Measurements from ENCODE around the gene TAF6.
"Not testable (repeated sequence)": the region's sequence is repeated elsewhere in the genome, so short reads cannot be mapped to it uniquely, and the experiment has no call there.

TAF6 gene

GRCh38 chr7:100152404-100152803 is 33.2 kb upstream of the TAF6 start:
- peak; percentile 57 for DNase-seq

GRCh38 chr7:100148559-100149328 is 29.6 kb upstream of the TAF6 start, which contains the start of gene LAMTOR4:
Gene LAMTOR4 (plus strand): TSS chr7:100148918. CDS start chr7:100148973, 55 bp downstream.
- DNase-seq: peak; percentile 100

GRCh38 chr7:100148225-100148558 is 29.0 kb upstream of the TAF6 start:
- no peak for DNase-seq

GRCh38 chr7:100147278-100147677 is 28.1 kb upstream of the TAF6 start:
- no peak for DNase-seq

GRCh38 chr7:100146350-100146749 is 27.2 kb upstream of the TAF6 start:
- peak; percentile 68 for DNase-seq

- DNase-seq: no peak
Observed at GRCh38 chr7:100142461-100142860, 23.3 kb upstream of the TAF6 start.

- peak; percentile 51 for DNase-seq
Observed at GRCh38 chr7:100141555-100141949, 22.4 kb upstream of the TAF6 start.

GRCh38 chr7:100137851-100138760 is 18.9 kb upstream of the TAF6 start:
- DNase-seq: no peak

GRCh38 chr7:100132697-100133151 is 13.6 kb upstream of the TAF6 start:
- peak; percentile 86 for DNase-seq

- no peak for DNase-seq
Observed at GRCh38 chr7:100132126-100132525, 13.0 kb upstream of the TAF6 start.

GRCh38 chr7:100130608-100131453 is 11.7 kb upstream of the TAF6 start:
- DNase-seq: peak; percentile 86

- not testable (repeated sequence) for DNase-seq
Observed at GRCh38 chr7:100130220-100130607, 11.1 kb upstream of the TAF6 start.

GRCh38 chr7:100128637-100128963 is 9.4 kb upstream of the TAF6 start:
- no peak for DNase-seq

- peak; percentile 72 for DNase-seq
Observed at GRCh38 chr7:100127866-100128636, 8.9 kb upstream of the TAF6 start.

- peak; percentile 97 for DNase-seq
Observed at GRCh38 chr7:100126931-100127865, 8.0 kb upstream of the TAF6 start, which contains the start of gene MBLAC1. Gene MBLAC1 (plus strand): TSS chr7:100126967. CDS start chr7:100127396, 429 bp downstream.

GRCh38 chr7:100126239-100126930 is 7.2 kb upstream of the TAF6 start:
- DNase-seq: no peak

- peak; percentile 76 for DNase-seq
Observed at GRCh38 chr7:100124301-100125230, 5.4 kb upstream of the TAF6 start.

- DNase-seq: peak; percentile 92
Observed at GRCh38 chr7:100122568-100122967, 3.4 kb upstream of the TAF6 start.

- DNase-seq: peak; percentile 21
Observed at GRCh38 chr7:100122067-100122466, 2.9 kb upstream of the TAF6 start.

Measured in hematopoietic multipotent progenitor cell treated with erythropoietin and hydrocortisone succinate and interleukin-3 and kit ligand, for 6 days (in vitro differentiated cells).